ENCODE results near the gene CCDC174.
A peak's percentile ranks its signal among the peaks of the same experiment; 100 is the strongest.
"Not testable (repeated sequence)": the region's sequence is repeated elsewhere in the genome, so short reads cannot be mapped to it uniquely, and the experiment has no call there.

CCDC174 gene

GRCh38 chr3:14627815-14628214 lies 23.7 kb upstream of the CCDC174 start:
- DNase-seq, result no peak

- no peak for DNase-seq
Observed at GRCh38 chr3:14628406-14628805, 23.2 kb upstream of the CCDC174 start.

GRCh38 chr3:14630404-14631100 lies 21.0 kb upstream of the CCDC174 start:
- no peak for DNase-seq

GRCh38 chr3:14631101-14631497 lies 20.5 kb upstream of the CCDC174 start:
- no peak for DNase-seq

GRCh38 chr3:14631687-14632441 lies 19.7 kb upstream of the CCDC174 start:
- DNase-seq, result no peak

DNA sequence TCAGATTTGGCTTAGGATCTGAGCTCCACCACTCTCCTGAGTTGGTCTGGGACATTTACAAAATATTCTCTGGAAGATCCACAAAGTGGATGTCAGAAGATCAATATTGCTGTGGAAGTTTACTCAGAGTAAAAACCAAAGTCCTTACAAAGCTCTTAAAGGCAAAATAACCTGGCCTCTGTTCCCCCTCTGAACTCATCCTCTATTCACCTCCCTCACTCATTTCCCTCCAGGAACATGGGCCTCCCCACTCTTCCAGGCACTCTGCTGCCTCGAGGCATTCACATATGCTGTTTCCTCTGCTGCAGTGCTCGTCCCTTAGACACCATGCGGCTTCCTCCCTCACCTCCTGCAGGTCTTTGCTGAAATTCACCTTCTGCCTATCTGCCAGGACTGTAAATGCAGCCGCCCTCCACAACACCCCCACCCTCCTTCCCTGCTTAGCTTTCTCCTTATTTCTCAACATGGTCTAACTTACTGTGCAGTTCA lies 19.1 kb upstream of the CCDC174 start:
- DNase-seq, result no peak

DNA sequence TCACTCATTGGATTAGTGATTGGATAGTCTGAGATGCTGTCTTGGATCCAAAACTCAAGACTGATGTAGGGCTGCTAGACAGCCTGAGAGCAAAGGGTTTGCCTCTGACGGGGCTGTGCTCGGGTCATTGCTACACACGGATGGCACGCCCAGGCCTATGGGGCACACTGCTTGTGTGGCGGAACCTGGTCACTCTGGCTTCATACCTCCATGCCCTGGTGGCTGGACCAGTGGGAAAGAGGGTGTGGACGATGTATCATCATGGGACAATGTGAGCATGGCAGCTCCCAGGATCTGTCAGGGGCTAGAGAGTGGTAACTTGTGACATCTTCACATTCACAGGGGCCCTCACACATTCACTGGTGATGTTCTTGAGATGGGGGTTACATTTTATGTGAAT lies 18.1 kb upstream of the CCDC174 start:
- DNase-seq, result no peak

GRCh38 chr3:14633819-14634424 lies 17.6 kb upstream of the CCDC174 start:
- DNase-seq, result peak; percentile 19

DNA sequence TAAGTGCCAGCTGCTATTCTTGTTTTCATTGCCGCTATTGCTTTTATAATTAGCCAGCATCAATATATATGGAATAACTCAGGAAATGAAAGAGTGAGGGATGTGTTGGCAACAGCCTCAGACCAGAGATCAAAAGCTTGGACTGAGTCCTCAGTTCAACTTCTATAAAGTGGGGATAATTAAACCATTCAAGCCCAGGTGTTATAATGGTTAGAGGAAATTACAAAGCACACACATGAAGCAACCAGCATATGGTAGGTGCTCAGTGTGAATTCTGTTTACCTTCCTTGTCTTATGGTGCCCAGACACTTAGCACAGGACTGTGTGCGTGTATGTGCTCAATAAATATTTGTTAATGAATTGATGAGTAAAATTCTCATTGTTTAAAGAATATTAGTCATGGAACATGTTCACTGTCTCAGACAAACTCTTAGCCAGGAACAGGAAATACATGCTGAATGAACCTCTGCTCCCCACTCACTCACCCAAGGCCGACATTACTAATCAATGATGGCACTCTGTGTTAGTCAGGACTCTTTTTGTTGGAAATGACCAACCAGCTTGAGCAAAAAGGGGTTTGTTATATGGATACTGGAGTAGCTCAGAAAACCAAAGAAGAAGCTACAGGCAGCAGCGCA lies 16.7 kb upstream of the CCDC174 start:
- no peak for DNase-seq

DNA sequence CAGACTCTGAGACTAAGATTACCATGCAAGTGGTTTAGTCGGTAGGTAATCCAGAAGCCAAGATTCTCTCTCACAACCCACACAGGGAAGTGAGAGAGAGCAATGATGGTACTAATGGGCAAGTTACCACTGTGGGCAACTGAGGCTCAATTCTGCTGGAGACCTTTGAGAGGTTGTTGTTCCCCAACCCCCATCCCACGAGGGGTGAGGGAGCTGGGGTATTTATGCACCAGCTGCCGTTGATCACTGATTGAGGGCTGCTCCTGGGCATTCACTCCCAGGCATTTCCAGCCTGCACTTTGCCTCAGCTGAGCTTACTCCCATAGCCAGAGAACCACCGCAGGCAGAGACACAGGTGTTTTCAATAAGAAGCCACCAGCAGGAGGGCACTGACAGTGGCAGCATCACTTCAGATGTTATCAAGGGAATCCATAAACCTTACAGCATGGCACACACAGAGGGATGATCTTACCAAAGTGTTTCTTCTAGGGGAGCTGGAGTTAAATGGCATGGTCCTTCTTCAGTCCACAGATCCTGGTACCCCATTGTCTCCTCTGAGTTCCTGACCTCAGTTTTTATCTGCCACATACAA lies 15.0 kb upstream of the CCDC174 start:
- no peak for DNase-seq

DNA sequence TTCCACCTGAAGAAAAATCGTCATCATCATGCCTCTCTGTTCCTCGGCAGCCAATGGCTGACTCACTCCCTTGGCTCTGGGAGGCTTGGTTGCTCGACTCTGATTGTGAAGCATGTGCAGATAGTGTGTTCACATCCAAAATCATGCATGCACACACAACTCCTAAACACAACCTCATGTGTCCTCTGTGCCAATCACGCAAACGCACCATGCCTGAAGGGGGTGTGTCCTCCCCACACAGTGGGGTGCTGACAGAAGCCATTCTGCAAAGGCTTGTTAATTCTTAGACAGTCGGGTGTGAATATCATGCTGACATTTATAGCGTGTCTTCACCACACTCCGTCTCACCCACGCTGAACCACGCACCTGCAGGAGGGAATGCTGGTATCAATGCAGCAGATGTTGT lies 11.4 kb upstream of the CCDC174 start:
- no peak for DNase-seq

- no peak for DNase-seq
Observed at GRCh38 chr3:14640734-14641133, 10.8 kb upstream of the CCDC174 start.

DNA sequence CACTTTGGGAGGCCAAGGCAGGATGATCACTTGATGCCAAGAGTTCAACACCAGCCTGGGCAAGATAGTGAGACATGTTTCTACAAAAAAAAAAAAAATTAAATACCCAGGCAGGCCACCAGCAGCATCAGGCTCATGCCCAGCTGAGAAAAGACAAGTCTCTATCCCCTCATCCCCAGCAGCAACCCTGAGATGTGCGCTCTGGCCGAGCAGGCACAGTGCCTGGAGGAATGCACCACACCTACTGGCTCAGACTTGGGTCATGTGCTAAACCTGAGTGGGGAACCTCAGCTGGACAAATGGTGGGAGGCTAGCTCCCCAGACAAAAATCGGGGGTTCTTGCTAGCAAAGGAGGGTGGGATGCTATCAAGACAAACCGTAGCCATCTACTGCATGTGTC lies 10.2 kb upstream of the CCDC174 start:
- no peak for DNase-seq

GRCh38 chr3:14645453-14645852 lies 6.1 kb upstream of the CCDC174 start:
- no peak for DNase-seq

DNA sequence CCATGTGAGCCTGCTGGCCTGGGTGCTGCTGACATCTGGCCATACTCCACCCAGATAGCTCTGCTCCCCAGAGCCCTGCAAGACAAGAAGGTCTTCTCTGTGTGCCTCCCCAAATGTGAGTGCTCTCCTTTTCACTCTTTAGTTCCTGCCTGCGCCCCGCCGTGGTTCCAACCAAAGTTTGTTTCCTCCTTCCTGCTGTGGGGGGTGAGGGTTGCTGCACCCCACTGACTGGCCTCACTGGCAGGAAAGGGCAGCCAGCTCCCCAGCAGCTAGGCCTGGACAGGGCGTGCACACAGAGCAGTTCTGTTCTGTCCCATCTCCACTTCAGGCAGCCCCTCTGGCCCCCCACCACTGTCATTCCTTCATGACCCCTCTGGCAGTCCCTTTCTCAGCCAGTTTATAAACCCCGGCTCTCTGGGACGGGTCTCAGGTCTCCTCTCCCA lies 5.4 kb upstream of the CCDC174 start:
- no peak for DNase-seq

- DNase-seq, result no peak
Observed at GRCh38 chr3:14646589-14647413, 4.8 kb upstream of the CCDC174 start.

- no peak for DNase-seq
Observed at GRCh38 chr3:14647976-14648955, 3.3 kb upstream of the CCDC174 start.

DNA sequence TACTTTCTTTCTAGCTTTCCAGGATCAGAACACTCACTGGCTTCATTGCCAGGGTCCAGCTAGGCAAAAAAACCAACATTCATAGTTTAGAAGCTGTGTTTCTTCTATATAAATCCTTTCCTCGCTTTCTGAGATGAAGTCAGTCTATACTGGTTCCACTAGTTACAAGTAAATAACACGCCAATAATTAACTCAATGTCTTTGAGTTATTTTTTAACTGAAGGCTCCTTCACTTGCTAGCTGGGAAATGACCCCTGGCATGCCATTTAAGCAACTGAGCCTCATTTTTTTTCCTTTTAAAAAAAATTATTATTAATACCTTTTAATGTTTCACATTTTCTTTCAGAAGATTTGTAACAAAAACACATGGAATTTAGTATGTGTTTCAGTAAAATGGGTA lies 2.1 kb upstream of the CCDC174 start:
- no peak for DNase-seq

- DNase-seq, result no peak
Observed at GRCh38 chr3:14650193-14650592, 1.4 kb upstream of the CCDC174 start.

GRCh38 chr3:14652360-14652907 lies 872 bp downstream of the CCDC174 start:
- DNase-seq, result not testable (repeated sequence)

GRCh38 chr3:14657579-14657978 lies 6.0 kb downstream of the CCDC174 start:
- DNase-seq, result no peak

Data from kidney glomerular epithelial cell (primary cell).